Muscle layer of colon (tissue), 2 donors: ENCODE results near the gene PLA2G15.

Experiments
- H3K27ac ChIP-seq: one replicate; pipeline ENCODE4 v1.7.0; 2013; ENCODE audit warnings: low read depth, mild to moderate bottlenecking, low read length, moderate library complexity
- H3K27me3 ChIP-seq, 2 donors: one replicate each; pipeline ENCODE4 v1.7.0; 2013; ENCODE audit warnings: low read length in 2 of 2, mild to moderate bottlenecking in 2 of 2; ENCODE audit not compliant: insufficient read depth in 2 of 2, control insufficient read depth in 1 of 2
- H3K36me3 ChIP-seq: one replicate; pipeline ENCODE4 v1.7.0; 2013; ENCODE audit warnings: mild to moderate bottlenecking, low read length; ENCODE audit not compliant: insufficient read depth
- H3K4me1 ChIP-seq: one replicate; pipeline ENCODE4 v1.7.0; 2013; ENCODE audit warnings: mild to moderate bottlenecking, low read length; ENCODE audit not compliant: insufficient read depth
- H3K4me3 ChIP-seq, 2 donors: one replicate each; pipeline ENCODE4 v1.7.0; 2013; ENCODE audit warnings: low read length in 2 of 2, low read depth in 1 of 2, mild to moderate bottlenecking in 1 of 2, moderate library complexity in 1 of 2
- H3K9ac ChIP-seq: one replicate; pipeline ENCODE4 v1.7.0; 2013; ENCODE audit warnings: low read length
- H3K9me3 ChIP-seq: one replicate; pipeline ENCODE4 v1.7.0; 2013; ENCODE audit warnings: mild to moderate bottlenecking, low read length
- donor health status: abdominal sarcoma.
- donor health status: Adenocarcinoma of cecum.

The PLA2G15 gene

GRCh38 chr16:68233835-68234187 is 11.4 kb upstream of the PLA2G15 start:
- Histone ChIP-seq H3K27ac (no peak overlapping the region), H3K36me3 (no peaks in the 10 kb centered on the region), H3K9ac (no peak overlapping the region), H3K4me1 (peaks cover 16% of the 10 kb centered on the region), H3K27me3 (no peaks in the 10 kb centered on the region), H3K9me3 (no peaks in the 10 kb centered on the region), H3K4me3 (no peak overlapping the region)

- no peak overlapping the region for H3K9ac ChIP-seq
- no peak overlapping the region for H3K27ac ChIP-seq
- no peaks in the 10 kb centered on the region for H3K27me3 ChIP-seq
- H3K4me1 ChIP-seq, result peaks cover 10% of the 10 kb centered on the region
- H3K4me3 ChIP-seq, result no peak overlapping the region
- no peaks in the 10 kb centered on the region for H3K36me3 ChIP-seq
- H3K9me3 ChIP-seq, result no peaks in the 10 kb centered on the region
These were observed 10.7 kb upstream of the PLA2G15 start for GRCh38 chr16:68234188-68235107.

GRCh38 chr16:68235108-68235886 is 9.9 kb upstream of the PLA2G15 start:
- Histone ChIP-seq H3K9me3 (no peaks in the 10 kb centered on the region), H3K4me3 (peak overlapping the region in 1 of 2 donors; percentile 50), H3K27ac (no peak overlapping the region), H3K9ac (no peak overlapping the region), H3K27me3 (no peaks in the 10 kb centered on the region), H3K36me3 (no peaks in the 10 kb centered on the region), H3K4me1 (peaks cover 12% of the 10 kb centered on the region)

- Histone ChIP-seq H3K27me3 (no peaks in the 10 kb centered on the region), H3K4me3 (peak within 1 kb of the TSS; percentile 61 to 76), H3K9me3 (no peaks in the 10 kb centered on the region), H3K27ac (peak within 1 kb of the TSS; percentile 68), H3K9ac (no peak within 1 kb of the TSS), H3K36me3 (no peaks in the 10 kb centered on the region), H3K4me1 (peaks cover 12% of the 10 kb centered on the region)
These were observed 9.4 kb upstream of the PLA2G15 start, which contains the start of gene ESRP2 for GRCh38 chr16:68235887-68236136. Gene ESRP2, minus strand, starts transcription at chr16:68236127. Its CDS starts 82 bp downstream, at chr16:68236045.

- no peaks in the 10 kb centered on the region for H3K36me3 ChIP-seq
- no peaks in the 10 kb centered on the region for H3K9me3 ChIP-seq
- H3K27ac ChIP-seq, result no peak overlapping the region
- H3K4me3 ChIP-seq, result peak overlapping the region in 1 of 2 donors; percentile 50
- peaks cover 12% of the 10 kb centered on the region for H3K4me1 ChIP-seq
- H3K27me3 ChIP-seq, result no peaks in the 10 kb centered on the region
- H3K9ac ChIP-seq, result no peak overlapping the region
These were observed 8.9 kb upstream of the PLA2G15 start for GRCh38 chr16:68236137-68236825.

- Histone ChIP-seq H3K27me3 (no peaks in the 10 kb centered on the region), H3K27ac (peak overlapping the region; percentile 68), H3K9me3 (no peaks in the 10 kb centered on the region), H3K9ac (no peak overlapping the region), H3K36me3 (no peaks in the 10 kb centered on the region), H3K4me1 (peaks cover 12% of the 10 kb centered on the region), H3K4me3 (peak overlapping the region; percentile 61 to 76)
These were observed 8.3 kb upstream of the PLA2G15 start for GRCh38 chr16:68236826-68237242.

GRCh38 chr16:68237243-68238028 is 7.7 kb upstream of the PLA2G15 start:
- peak overlapping the region; percentile 61 to 76 for H3K4me3 ChIP-seq
- no peaks in the 10 kb centered on the region for H3K27me3 ChIP-seq
- H3K9me3 ChIP-seq, result no peaks in the 10 kb centered on the region
- peaks cover 12% of the 10 kb centered on the region for H3K4me1 ChIP-seq
- H3K27ac ChIP-seq, result peak overlapping the region; percentile 68
- H3K9ac ChIP-seq, result no peak overlapping the region
- no peaks in the 10 kb centered on the region for H3K36me3 ChIP-seq

- Histone ChIP-seq H3K27ac (peak overlapping the region; percentile 68), H3K9ac (no peak overlapping the region), H3K36me3 (no peaks in the 10 kb centered on the region), H3K4me3 (peak overlapping the region; percentile 61 to 76), H3K27me3 (no peaks in the 10 kb centered on the region), H3K9me3 (no peaks in the 10 kb centered on the region), H3K4me1 (peaks cover 12% of the 10 kb centered on the region)
These were observed 7.2 kb upstream of the PLA2G15 start for GRCh38 chr16:68238029-68238345.

GRCh38 chr16:68242085-68242484 is 3.1 kb upstream of the PLA2G15 start:
- Histone ChIP-seq H3K9me3 (no peaks in the 10 kb centered on the region), H3K4me1 (peaks cover 23% of the 10 kb centered on the region), H3K27me3 (no peaks in the 10 kb centered on the region), H3K4me3 (no peak overlapping the region), H3K9ac (no peak overlapping the region), H3K27ac (no peak overlapping the region), H3K36me3 (no peaks in the 10 kb centered on the region)

- H3K27ac ChIP-seq, result no peak overlapping the region
- H3K27me3 ChIP-seq, result no peaks in the 10 kb centered on the region
- H3K9me3 ChIP-seq, result no peaks in the 10 kb centered on the region
- H3K4me1 ChIP-seq, result peaks cover 27% of the 10 kb centered on the region
- H3K4me3 ChIP-seq, result no peak overlapping the region
- H3K9ac ChIP-seq, result no peak overlapping the region
- no peaks in the 10 kb centered on the region for H3K36me3 ChIP-seq
These were observed 2.0 kb upstream of the PLA2G15 start for GRCh38 chr16:68242926-68243858.
